GM23248 (cell line): ENCODE data around the gene KIF26A. TPM values are rescaled to one million over a fixed set of nuclear protein-coding genes. Genes with fewer than 3 reads are reported as not detected.

Source experiments
- DNase-seq: peaks from one replicate; pipeline ENCODE4 v3.0.0-alpha.2; 2015
- H2AFZ ChIP-seq: fragments of 200-600 bp; sonication (generic); 2 replicates; pipeline ENCODE4 v1.6.1; 2016; ENCODE audit warnings: antibody characterized with exemption
- H3F3A ChIP-seq: fragments of 200-600 bp; sonication (generic); 2 replicates; pipeline ENCODE4 v1.6.1; 2016; ENCODE audit warnings: mild to moderate bottlenecking, antibody characterized with exemption, mixed run types; ENCODE audit not compliant: insufficient read depth
- H3K27ac ChIP-seq: fragments of 200-600 bp; sonication (generic); 2 replicates; pipeline ENCODE4 v1.5.1; 2016; ENCODE audit warnings: mild to moderate bottlenecking
- H3K27me3 ChIP-seq: fragments of 200-600 bp; sonication (generic); replicated peaks from 2 replicates; pipeline ENCODE4 v1.6.1; 2016; ENCODE audit warnings: mild to moderate bottlenecking; ENCODE audit not compliant: insufficient read depth
- H3K36me3 ChIP-seq: fragments of 200-600 bp; sonication (generic); 2 replicates; pipeline ENCODE4 v1.6.1; 2016; ENCODE audit warnings: low read depth, mild to moderate bottlenecking
- H3K4me1 ChIP-seq: fragments of 200-600 bp; sonication (generic); 2 replicates; pipeline ENCODE4 v1.6.1; 2016; ENCODE audit warnings: mild to moderate bottlenecking; ENCODE audit not compliant: insufficient read depth
- H3K4me2 ChIP-seq: fragments of 200-600 bp; sonication (generic); one replicate; pipeline ENCODE4 v1.6.1; 2016; ENCODE audit warnings: mild to moderate bottlenecking; ENCODE audit not compliant: unreplicated experiment
- H3K4me3 ChIP-seq: fragments of 200-600 bp; sonication (generic); 2 replicates; pipeline ENCODE4 v1.5.1; 2016; ENCODE audit warnings: mild to moderate bottlenecking
- H3K79me2 ChIP-seq: fragments of 200-600 bp; sonication (generic); 2 replicates; pipeline ENCODE4 v1.6.1; 2016; ENCODE audit warnings: mild to moderate bottlenecking; ENCODE audit not compliant: insufficient read depth
- H3K9ac ChIP-seq: fragments of 200-600 bp; sonication (generic); 2 replicates; pipeline ENCODE4 v1.6.1; 2016; ENCODE audit warnings: mild to moderate bottlenecking
- H3K9me2 ChIP-seq: fragments of 200-600 bp; sonication (generic); 2 replicates; pipeline ENCODE4 v1.6.1; 2016; ENCODE audit warnings: mixed run types, mild to moderate bottlenecking, moderate library complexity; ENCODE audit not compliant: insufficient read depth
- H3K9me3 ChIP-seq: fragments of 200-600 bp; sonication (generic); one replicate; pipeline ENCODE4 v1.6.1; 2017; ENCODE audit warnings: low read depth
- H4K20me1 ChIP-seq: fragments of 200-600 bp; sonication (generic); 2 replicates; pipeline ENCODE4 v1.6.0; 2016; ENCODE audit not compliant: insufficient read depth
- EZH2 ChIP-seq: fragments of 200-600 bp; sonication (generic); IDR thresholded peaks from 2 replicates; pipeline ENCODE4 v1.6.1; 2018; ENCODE audit warnings: antibody characterized with exemption, mild to moderate bottlenecking; ENCODE audit not compliant: insufficient read depth, poor library complexity, severe bottlenecking
- EZH2phosphoT487 ChIP-seq: fragments of 200-600 bp; sonication (generic); IDR thresholded peaks from 2 replicates; pipeline ENCODE4 v1.6.1; 2018; ENCODE audit warnings: antibody characterized with exemption, moderate library complexity, mild to moderate bottlenecking, low read depth; ENCODE audit not compliant: insufficient read depth
- WGBS, 2 experiments: methylation state at CpG; one replicate each; pipeline ENCODE4 v1.1.6; 2015 to 2017; ENCODE audit warnings: low lambda C conversion rate in 2 of 2, low coverage in 1 of 2; ENCODE audit errors: missing lambda C conversion rate in 2 of 2; 5-methylcytosine and 5-hydroxymethylcytosine counted together
- in situ Hi-C: fragments of 300-500 bp; cut with MboI; formaldehyde crosslinking; loops from 2 replicates; pipeline ENCODE4 v1.15.0; 2020
- polyA plus RNA-seq: library from polyadenylated mRNA; unstranded; fragments of >200 nt; fragmentation: Nextera tagmentation; extraction: Ambion mirVana; gene quantifications from 2 replicates; pipeline ENCODE4 v1.2.1, GENCODE V29; 2016
- total RNA-seq: library from RNA; depleted of rRNA; stranded (reverse); fragments of >200 nt; shearing (Covaris generic); gene quantifications from 2 replicates; pipeline ENCODE4 v1.2.3, GENCODE V29; 2014

Gene KIF26A
- total and polyA plus RNA-seq, 2 experiments from 2014 or later, result not detected

- H3K9me3 ChIP-seq, result no peaks in the 10 kb centered on the region
- H3K4me2 ChIP-seq, result no peak overlapping the region
- no peak overlapping the region for H2AFZ ChIP-seq
- H3K9me2 ChIP-seq, result no peaks in the 10 kb centered on the region
- no peaks in the 10 kb centered on the region for H3K79me2 ChIP-seq
- no peak overlapping the region for H3K9ac ChIP-seq
- H3K36me3 ChIP-seq, result no peaks in the 10 kb centered on the region
- in situ Hi-C loops, result no loop called here
- no peaks in the 10 kb centered on the region for H3F3A ChIP-seq
- no peaks in the 10 kb centered on the region for H3K4me1 ChIP-seq
- TF ChIP-seq EZH2 (no peak), EZH2phosphoT487 (no peak)
- H3K27ac ChIP-seq, result no peak overlapping the region
- DNase-seq, result peak; percentile 21
- peaks cover 8% of the 10 kb centered on the region for H3K27me3 ChIP-seq
- no peak overlapping the region for H3K4me3 ChIP-seq
- WGBS, 2 experiments, result 42 to 53% methylated on average over 22 to 23 of the region's 27 CpGs
- no peaks in the 10 kb centered on the region for H4K20me1 ChIP-seq
Measured at GRCh38 chr14:104187121-104187889, 48.9 kb downstream of the KIF26A start.

- H3K9me3 ChIP-seq, result no peaks in the 10 kb centered on the region
- TF ChIP-seq EZH2phosphoT487 (no peak), EZH2 (no peak)
- no peak overlapping the region for H3K4me2 ChIP-seq
- H3F3A ChIP-seq, result no peaks in the 10 kb centered on the region
- H3K79me2 ChIP-seq, result no peaks in the 10 kb centered on the region
- H3K27me3 ChIP-seq, result peaks cover 8% of the 10 kb centered on the region
- WGBS, 2 experiments, result 6 to 11% methylated on average over 25 to 27 of the region's 27 CpGs
- H3K36me3 ChIP-seq, result no peaks in the 10 kb centered on the region
- in situ Hi-C loops, result no loop called here
- no peak overlapping the region for H3K9ac ChIP-seq
- no peak overlapping the region for H3K27ac ChIP-seq
- no peaks in the 10 kb centered on the region for H4K20me1 ChIP-seq
- H2AFZ ChIP-seq, result no peak overlapping the region
- DNase-seq, result no peak
- H3K4me1 ChIP-seq, result no peaks in the 10 kb centered on the region
- H3K9me2 ChIP-seq, result no peaks in the 10 kb centered on the region
- H3K4me3 ChIP-seq, result no peak overlapping the region
Measured at GRCh38 chr14:104187931-104188726, 49.7 kb downstream of the KIF26A start.

GRCh38 chr14:104188727-104189400, 50.5 kb downstream of the KIF26A start:
- Histone ChIP-seq H3K27me3 (peaks cover 8% of the 10 kb centered on the region), H4K20me1 (no peaks in the 10 kb centered on the region), H3K4me3 (no peak overlapping the region), H3K36me3 (no peaks in the 10 kb centered on the region), H2AFZ (no peak overlapping the region), H3K79me2 (no peaks in the 10 kb centered on the region), H3F3A (no peaks in the 10 kb centered on the region), H3K9me2 (no peaks in the 10 kb centered on the region), H3K27ac (no peak overlapping the region), H3K9ac (no peak overlapping the region), H3K4me2 (no peak overlapping the region), H3K4me1 (no peaks in the 10 kb centered on the region), H3K9me3 (no peaks in the 10 kb centered on the region)
- 51 to 54% methylated on average over 14 of the region's 15 CpGs for WGBS, 2 experiments
- no peak for TF ChIP-seq EZH2
- no peak for TF ChIP-seq EZH2phosphoT487
- in situ Hi-C loops, result no loop called here
- no peak for DNase-seq

- Histone ChIP-seq H3K4me2 (no peak overlapping the region), H3K27me3 (peaks cover 8% of the 10 kb centered on the region), H3K4me3 (no peak overlapping the region), H3K9me2 (no peaks in the 10 kb centered on the region), H4K20me1 (no peaks in the 10 kb centered on the region), H3K4me1 (no peaks in the 10 kb centered on the region), H3K79me2 (no peaks in the 10 kb centered on the region), H2AFZ (no peak overlapping the region), H3K9ac (no peak overlapping the region), H3K9me3 (no peaks in the 10 kb centered on the region), H3K36me3 (no peaks in the 10 kb centered on the region), H3K27ac (no peak overlapping the region), H3F3A (no peaks in the 10 kb centered on the region)
- TF ChIP-seq EZH2 (no peak), EZH2phosphoT487 (no peak)
- in situ Hi-C loops, result no loop called here
- no peak for DNase-seq
- 58 to 66% methylated on average over 23 to 24 of the region's 24 CpGs for WGBS, 2 experiments
Measured at GRCh38 chr14:104189629-104190335, 51.4 kb downstream of the KIF26A start.
